HFFc6 (cell line): ENCODE results near the gene UBE2L3. TPM values are rescaled to one million over a fixed set of nuclear protein-coding genes. Genes with fewer than 3 reads are reported as not detected.
A peak's percentile ranks its signal among the peaks of the same experiment; 100 is the strongest.
"Not testable (repeated sequence)": the region's sequence is repeated elsewhere in the genome, so short reads cannot be mapped to it uniquely, and the experiment has no call there.

ENCODE experiments used
- DNase-seq: peaks from one replicate; pipeline ENCODE4 v3.0.0-alpha.2; 2018
- H3K27ac Mint-ChIP-seq: 2 replicates; pipeline ENCODE4 v1.8.0; 2020; ENCODE audit warnings: mild to moderate bottlenecking, mixed read lengths
- H3K27me3 Mint-ChIP-seq: 2 replicates; pipeline ENCODE4 v1.8.0; 2021; ENCODE audit warnings: mild to moderate bottlenecking, moderate library complexity, mixed read lengths; ENCODE audit not compliant: insufficient read depth
- H3K36me3 Mint-ChIP-seq: 2 replicates; pipeline ENCODE4 v1.8.0; 2021; ENCODE audit warnings: low read depth, mixed read lengths
- H3K4me1 Mint-ChIP-seq: 2 replicates; pipeline ENCODE4 v1.8.0; 2020; ENCODE audit warnings: low read depth, mixed read lengths
- H3K4me3 Mint-ChIP-seq: 2 replicates; pipeline ENCODE4 v1.8.0; 2020; ENCODE audit warnings: mild to moderate bottlenecking, moderate library complexity, mixed read lengths
- H3K9me3 Mint-ChIP-seq: 2 replicates; pipeline ENCODE4 v1.8.0; 2020; ENCODE audit warnings: mild to moderate bottlenecking, mixed read lengths
- CTCF ChIP-seq: fragments of 200-600 bp; sonication (generic); IDR thresholded peaks from 2 replicates; pipeline ENCODE4 v1.5.0; 2021; ENCODE audit warnings: antibody characterized with exemption, mild to moderate bottlenecking
- long read RNA-seq: library from polyadenylated mRNA; unstranded; transcript quantifications from one replicate; pipeline ENCODE4 v2.0.0, GENCODE V29; 2019
- total RNA-seq, 6 experiments: library from RNA; stranded (reverse); fragmentation: NEBNext Ultra II Directional; extraction: Animal tissue kit (Norgen Biotek cat#: 25700); gene quantifications; 2 replicates in 1 of 6; 3 replicates in 5 of 6; pipeline ENCODE4 v1.2.3, GENCODE V29; 2021

The UBE2L3 gene
- total RNA-seq = 10 to 100 TPM; 82.7 to 93.3 (median 88.7) TPM
- long read RNA-seq, transcript UBE2L3-201 (4 exons, 3,028 nt) = major isoform, 218 of 239 reads
- long read RNA-seq, partial matches to known transcripts = 8 of 239 reads
- long read RNA-seq, other reads (novel, unspliced or antisense) = 12 of 239 reads

- peak; percentile 66 for DNase-seq
- peak within 1 kb of the TSS; percentile 97 for H3K4me3 Mint-ChIP-seq
- H3K9me3 Mint-ChIP-seq = no peaks in the 10 kb centered on the region
- H3K27me3 Mint-ChIP-seq = peaks cover under 1% of the 10 kb centered on the region; the same call in 1 of the 2 replicates
- TF ChIP-seq CTCF = no peak
- peaks cover 40% of the 10 kb centered on the region for H3K4me1 Mint-ChIP-seq
- peak within 1 kb of the TSS; percentile 96 for H3K27ac Mint-ChIP-seq
- H3K36me3 Mint-ChIP-seq = peaks cover 26% of the 10 kb centered on the region
Measured at GRCh38 chr22:21567456-21568346, at the start of gene UBE2L3. UBE2L3 (plus strand) TSS chr22:21567714; CDS start chr22:21567745, 31 bp downstream.

- DNase-seq, H3K27ac Mint-ChIP-seq, H3K4me1 Mint-ChIP-seq, H3K4me3 Mint-ChIP-seq, H3K27me3 Mint-ChIP-seq, H3K9me3 Mint-ChIP-seq, H3K36me3 Mint-ChIP-seq: not testable (repeated sequence)
Measured at GRCh38 chr22:21526705-21527500, 40.6 kb upstream of the UBE2L3 start.

- not testable (repeated sequence) for H3K27me3 Mint-ChIP-seq, H3K9me3 Mint-ChIP-seq, H3K4me1 Mint-ChIP-seq, H3K36me3 Mint-ChIP-seq, H3K27ac Mint-ChIP-seq, DNase-seq, H3K4me3 Mint-ChIP-seq
Measured at GRCh38 chr22:21531525-21531924, 36.0 kb upstream of the UBE2L3 start.

GRCh38 chr22:21532863-21533648, 34.5 kb upstream of the UBE2L3 start:
- H3K27me3 Mint-ChIP-seq, H3K36me3 Mint-ChIP-seq, H3K4me3 Mint-ChIP-seq, DNase-seq, H3K4me1 Mint-ChIP-seq, H3K27ac Mint-ChIP-seq, H3K9me3 Mint-ChIP-seq: not testable (repeated sequence)

GRCh38 chr22:21539862-21540261, 27.7 kb upstream of the UBE2L3 start:
- H3K27ac Mint-ChIP-seq, H3K4me1 Mint-ChIP-seq, H3K27me3 Mint-ChIP-seq, DNase-seq, H3K4me3 Mint-ChIP-seq, H3K36me3 Mint-ChIP-seq, H3K9me3 Mint-ChIP-seq: not testable (repeated sequence)

GRCh38 chr22:21544432-21545322, 22.8 kb upstream of the UBE2L3 start:
- not testable (repeated sequence) for DNase-seq, H3K4me1 Mint-ChIP-seq, H3K27me3 Mint-ChIP-seq, H3K9me3 Mint-ChIP-seq, H3K4me3 Mint-ChIP-seq, H3K36me3 Mint-ChIP-seq, H3K27ac Mint-ChIP-seq

GRCh38 chr22:21549558-21549957, 18.0 kb upstream of the UBE2L3 start:
- H3K4me3 Mint-ChIP-seq, H3K27me3 Mint-ChIP-seq, DNase-seq, H3K9me3 Mint-ChIP-seq, H3K27ac Mint-ChIP-seq, H3K4me1 Mint-ChIP-seq, H3K36me3 Mint-ChIP-seq: not testable (repeated sequence)

- not testable (repeated sequence) for DNase-seq, H3K9me3 Mint-ChIP-seq, H3K36me3 Mint-ChIP-seq, H3K27ac Mint-ChIP-seq, H3K4me1 Mint-ChIP-seq, H3K27me3 Mint-ChIP-seq, H3K4me3 Mint-ChIP-seq
Measured at GRCh38 chr22:21550008-21550677, 17.4 kb upstream of the UBE2L3 start.

GRCh38 chr22:21550678-21551047, 16.9 kb upstream of the UBE2L3 start:
- not testable (repeated sequence) for DNase-seq, H3K9me3 Mint-ChIP-seq, H3K36me3 Mint-ChIP-seq, H3K27me3 Mint-ChIP-seq, H3K4me3 Mint-ChIP-seq, H3K4me1 Mint-ChIP-seq, H3K27ac Mint-ChIP-seq

GRCh38 chr22:21551361-21551760, 16.2 kb upstream of the UBE2L3 start, which contains the start of gene RIMBP3C:
RIMBP3C (minus strand) TSS chr22:21551461; CDS start chr22:21550976, 485 bp downstream.
- DNase-seq, H3K36me3 Mint-ChIP-seq, H3K27me3 Mint-ChIP-seq, H3K4me1 Mint-ChIP-seq, H3K27ac Mint-ChIP-seq, H3K9me3 Mint-ChIP-seq, H3K4me3 Mint-ChIP-seq: not testable (repeated sequence)
